Mesenteric fat pad (tissue), 1 donor: Measurements from ENCODE around the gene FBXW7. TPM values are rescaled to one million over a fixed set of nuclear protein-coding genes. Genes with fewer than 3 reads are reported as not detected.
"Not testable (repeated sequence)": the region's sequence is repeated elsewhere in the genome, so short reads cannot be mapped to it uniquely, and the experiment has no call there.

Experiments
- DNase-seq: peaks from one replicate; pipeline ENCODE4 v3.0.0-alpha.2; 2020; ENCODE audit warnings: low spot score
- total RNA-seq: library from RNA; stranded (reverse); fragmentation: NEBNext Ultra II Directional; extraction: Animal tissue kit (Norgen Biotek cat#: 25700); gene quantifications from one replicate; pipeline ENCODE4 v1.2.1, GENCODE V29; 2021
- donor health status: DM: yes; HTN: yes; CAD: no.

FBXW7 gene
- total RNA-seq, 1 donor from 2014 or later: 37.9 TPM

- DNase-seq: not testable (repeated sequence)
Observed at GRCh38 chr4:152550687-152551086, 14.8 kb upstream of the FBXW7 start.

- DNase-seq: no peak
Observed at GRCh38 chr4:152545088-152545487, 9.2 kb upstream of the FBXW7 start.

GRCh38 chr4:152544533-152544932, 8.6 kb upstream of the FBXW7 start:
- DNase-seq: not testable (repeated sequence)

GRCh38 chr4:152540941-152541340, 5.0 kb upstream of the FBXW7 start:
- DNase-seq: no peak

- no peak for DNase-seq
Observed at GRCh38 chr4:152540293-152540674, 4.4 kb upstream of the FBXW7 start.

GRCh38 chr4:152539556-152540292, 3.8 kb upstream of the FBXW7 start:
- no peak for DNase-seq

- DNase-seq: no peak
Observed at GRCh38 chr4:152537881-152538280, 2.0 kb upstream of the FBXW7 start.

GRCh38 chr4:152536545-152537182, 772 bp upstream of the FBXW7 start:
- no peak for DNase-seq

GRCh38 chr4:152535360-152535902, 461 bp downstream of the FBXW7 start:
- no peak for DNase-seq

GRCh38 chr4:152534541-152535359, 1.1 kb downstream of the FBXW7 start:
- no peak for DNase-seq

- no peak for DNase-seq
Observed at GRCh38 chr4:152531479-152531878, 4.4 kb downstream of the FBXW7 start.

- DNase-seq: no peak
Observed at GRCh38 chr4:152530600-152530999, 5.3 kb downstream of the FBXW7 start.

GRCh38 chr4:152529880-152530279, 6.0 kb downstream of the FBXW7 start:
- no peak for DNase-seq

GRCh38 chr4:152528060-152528459, 7.8 kb downstream of the FBXW7 start:
- DNase-seq: no peak

GRCh38 chr4:152525878-152526277, 10.0 kb downstream of the FBXW7 start:
- no peak for DNase-seq

GRCh38 chr4:152524427-152524826, 11.5 kb downstream of the FBXW7 start:
- DNase-seq: no peak

- no peak for DNase-seq
Observed at GRCh38 chr4:152523731-152524130, 12.2 kb downstream of the FBXW7 start.

- no peak for DNase-seq
Observed at GRCh38 chr4:152522754-152523153, 13.1 kb downstream of the FBXW7 start.

GRCh38 chr4:152522245-152522644, 13.6 kb downstream of the FBXW7 start:
- DNase-seq: no peak

- DNase-seq: no peak
Observed at GRCh38 chr4:152516156-152516555, 19.7 kb downstream of the FBXW7 start.

GRCh38 chr4:152515678-152516077, 20.2 kb downstream of the FBXW7 start:
- no peak for DNase-seq

- DNase-seq: no peak
Observed at GRCh38 chr4:152514356-152514755, 21.5 kb downstream of the FBXW7 start.
